GM12873 (cell line): Measurements from ENCODE around the gene SCYL1.

Experiments used
- CTCF ChIP-seq: IDR thresholded peaks from 2 replicates; pipeline ENCODE4 v1.5.1; 2012; ENCODE audit warnings: low read depth, mild to moderate bottlenecking, moderate library complexity, low read length, control low read depth; ENCODE audit not compliant: insufficient read depth; ENCODE audit errors: missing control alignments

SCYL1 gene

DNA sequence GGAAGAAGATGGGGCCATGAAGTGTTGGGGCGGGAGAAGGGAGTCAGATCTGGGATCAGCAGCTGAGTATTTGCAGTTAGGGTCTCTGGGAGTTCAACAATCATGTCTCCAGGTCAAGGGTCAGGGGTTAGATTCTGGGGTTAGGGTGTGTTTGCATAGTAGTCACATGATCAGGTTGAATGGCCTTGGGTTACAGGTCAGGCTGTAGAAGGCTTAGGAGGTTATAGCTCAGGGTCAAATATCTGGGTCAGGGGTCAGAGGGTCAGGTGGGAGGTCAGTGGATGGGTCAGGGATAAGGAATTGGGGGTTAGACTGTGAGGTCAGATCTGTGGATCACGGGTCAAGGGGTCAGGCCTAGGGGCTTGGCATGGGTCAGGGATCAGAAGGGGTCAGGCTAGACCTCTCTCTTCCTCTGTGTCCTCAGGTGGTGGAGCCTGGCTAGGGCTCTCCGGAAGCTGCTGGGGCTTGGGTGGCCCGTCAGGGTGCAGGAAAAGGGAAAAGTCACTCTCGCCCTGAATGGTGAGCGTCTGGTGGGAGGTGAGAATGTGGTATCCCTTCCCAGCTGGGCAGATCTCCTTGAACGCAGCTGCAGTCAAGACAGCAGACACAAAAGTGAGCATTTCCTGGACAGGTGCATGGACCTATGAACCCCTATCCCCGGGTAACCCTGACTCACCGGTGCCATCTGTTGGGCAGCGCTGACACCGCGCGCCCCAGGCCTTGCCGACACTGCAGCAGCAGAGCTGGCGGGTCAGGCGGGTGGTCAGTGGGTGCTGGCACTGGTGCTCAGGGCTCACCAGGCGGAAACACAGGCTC lies 26.9 kb downstream of the SCYL1 start:
- TF ChIP-seq CTCF, result peak; percentile 81

- no peak for TF ChIP-seq CTCF
These were observed 27.6 kb downstream of the SCYL1 start for GRCh38 chr11:65552388-65552951.

- TF ChIP-seq CTCF, result no peak
These were observed 28.6 kb downstream of the SCYL1 start for GRCh38 chr11:65553301-65554001.

DNA sequence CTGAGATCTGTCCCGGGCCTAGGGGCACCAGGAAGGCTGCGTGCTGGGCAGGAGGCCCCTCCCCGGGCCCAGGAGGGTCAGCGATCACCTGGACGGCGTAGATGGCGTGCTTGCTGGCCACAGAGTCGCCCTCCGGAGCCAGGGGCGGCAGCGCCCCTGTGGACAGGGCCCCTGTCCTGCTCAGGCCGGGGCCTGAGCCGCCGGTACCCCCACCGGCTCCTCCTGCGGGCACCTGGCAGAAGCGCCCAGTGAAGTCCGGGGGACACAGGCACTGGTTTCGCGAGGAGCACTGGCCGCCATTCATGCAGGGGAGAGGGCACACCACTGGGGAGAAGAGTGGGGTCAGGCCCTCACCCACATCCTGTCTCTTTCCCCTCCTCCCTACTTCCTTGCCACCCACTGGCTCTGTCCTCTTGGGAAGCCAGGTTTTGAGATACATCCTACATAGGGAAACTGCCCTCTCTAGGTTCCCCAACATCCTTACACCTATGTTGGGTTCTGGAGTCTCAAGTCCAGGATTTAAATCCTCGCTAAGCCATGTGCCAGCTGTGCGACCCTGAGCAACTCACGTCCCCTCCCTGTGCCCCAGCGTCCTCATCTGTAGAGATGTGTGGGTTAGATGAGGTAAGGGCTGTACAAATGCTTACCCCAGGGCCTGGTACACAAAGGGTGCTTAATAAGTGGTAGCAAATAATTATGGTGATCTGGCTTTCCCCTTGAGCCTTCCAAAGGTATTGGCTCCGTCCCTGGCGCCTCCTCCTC lies 29.4 kb downstream of the SCYL1 start:
- no peak for TF ChIP-seq CTCF

DNA sequence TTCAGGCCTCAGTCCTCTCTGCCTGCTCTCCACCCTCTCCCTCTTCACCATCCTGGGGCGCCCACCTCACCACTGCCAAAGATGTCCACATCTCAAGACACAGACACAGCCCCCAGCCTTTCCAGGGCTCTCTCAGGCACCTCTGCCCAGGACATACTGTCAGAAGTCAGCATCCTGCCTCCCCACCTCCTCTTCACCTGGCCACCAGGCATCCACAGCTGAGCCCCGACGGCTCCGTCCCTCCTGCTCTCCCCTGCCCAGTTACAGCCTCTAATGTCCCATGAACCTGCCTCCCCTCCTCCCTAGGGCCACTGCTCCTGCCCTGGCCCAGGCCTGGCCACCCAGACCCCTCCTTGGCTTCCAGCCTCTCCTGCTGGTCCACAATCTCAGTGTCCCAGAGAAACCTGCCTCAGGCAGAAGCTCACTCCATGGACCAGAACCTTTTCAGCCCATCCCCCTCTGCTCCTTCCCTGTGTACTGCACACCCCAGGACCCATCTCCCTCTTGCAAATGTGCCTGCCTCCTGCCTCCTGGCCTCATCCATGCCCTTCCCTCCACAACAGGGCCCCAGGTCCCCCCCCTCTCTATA lies 30.1 kb downstream of the SCYL1 start:
- TF ChIP-seq CTCF, result no peak

DNA sequence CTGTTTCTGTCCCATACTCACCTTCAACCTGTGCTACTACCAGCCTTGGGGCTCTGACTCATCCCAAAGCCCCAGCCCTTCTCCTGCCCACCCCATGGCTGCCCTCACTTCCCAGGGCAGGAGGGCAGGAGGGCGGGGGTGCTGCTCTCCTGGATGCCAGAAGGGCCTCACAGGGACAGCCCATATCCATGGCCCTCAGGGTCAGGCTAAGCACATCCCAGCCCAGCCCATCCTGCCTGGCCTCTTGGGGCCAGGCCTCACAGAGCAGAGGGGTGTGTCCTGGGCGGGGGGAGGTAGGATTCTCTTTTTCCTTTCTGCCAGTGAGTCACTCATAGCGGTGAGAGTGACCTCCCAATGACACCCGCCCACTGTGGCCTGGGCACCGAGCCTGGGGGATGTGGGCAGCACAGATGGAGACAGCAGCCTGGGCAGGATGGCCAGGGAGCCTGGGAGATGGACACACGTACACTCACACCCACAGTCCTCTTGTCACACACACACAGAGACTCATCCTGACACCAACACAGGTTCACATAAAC lies 30.9 kb downstream of the SCYL1 start:
- no peak for TF ChIP-seq CTCF
